Heart left ventricle (tissue), 16 donors: Measurements from ENCODE around the gene PCBP3. TPM values are rescaled to one million over a fixed set of nuclear protein-coding genes. Genes with fewer than 3 reads are reported as not detected.

Source experiments
- ATAC-seq, 4 donors: fragments of 200-7000 bp; cut with Tn5 transposase; one replicate each; pipeline ENCODE4 v1.9.1; 2020 to 2022; ENCODE audit warnings: moderate library complexity in 4 of 4, mild to moderate bottlenecking in 3 of 4, moderate number of reproducible peaks in 1 of 4
- DNase-seq, 5 donors: peaks; one replicate each; pipeline ENCODE4 v3.0.0-alpha.2; 2020
- H3K27ac ChIP-seq, 12 donors: fragments of 200-600 bp; sonication (generic) in 4 of 12; one replicate each; pipeline versions ENCODE4 v1.5.0 to v1.8.0; 2016 to 2022; ENCODE audit warnings: mild to moderate bottlenecking in 2 of 12
- H3K27me3 ChIP-seq, 9 donors: fragments of 200-600 bp; sonication (generic) in 2 of 9; one replicate each; pipeline versions ENCODE4 v1.5.1 to v1.8.0; 2016 to 2022; ENCODE audit warnings: mild to moderate bottlenecking in 3 of 9
- H3K36me3 ChIP-seq, 9 donors: fragments of 200-600 bp; sonication (generic) in 2 of 9; one replicate each; pipeline versions ENCODE4 v1.5.0 to v1.8.0; 2018 to 2022; ENCODE audit warnings: mild to moderate bottlenecking in 2 of 9
- H3K4me1 ChIP-seq, 12 donors: fragments of 200-600 bp; sonication (generic) in 4 of 12; one replicate each; pipeline versions ENCODE4 v1.5.0 to v1.8.0; 2016 to 2022; ENCODE audit warnings: mild to moderate bottlenecking in 3 of 12
- H3K4me3 ChIP-seq, 12 donors: fragments of 200-600 bp; sonication (generic) in 4 of 12; one replicate each; pipeline versions ENCODE4 v1.5.0 to v1.8.0; 2017 to 2022; ENCODE audit warnings: mild to moderate bottlenecking in 9 of 12, moderate library complexity in 4 of 12
- H3K9me3 ChIP-seq, 12 donors: fragments of 200-600 bp; sonication (generic) in 4 of 12; one replicate each; pipeline versions ENCODE4 v1.5.0 to v1.8.0; 2016 to 2022; ENCODE audit warnings: mild to moderate bottlenecking in 1 of 12
- POLR2A ChIP-seq, 2 donors: fragments of 450-650 bp; IDR thresholded peaks; one replicate each; pipeline ENCODE4 v1.6.1; 2017; ENCODE audit warnings: antibody characterized with exemption in 2 of 2, mild to moderate bottlenecking in 2 of 2, moderate library complexity in 2 of 2
- WGBS, 4 donors: extraction: QIAGEN DNeasy Blood & Tissue Kit in 2 of 4; methylation state at CpG; one replicate each; pipeline versions ENCODE4 v1.1.5 to v1.1.7; 2013 to 2018; 5-methylcytosine and 5-hydroxymethylcytosine counted together
- intact Hi-C, 10 donors: fragments of 100-400 bp; cut with DNase I; formaldehyde crosslinking; loops; one replicate each; pipeline versions ENCODE4 v1.11.1 to v1.14.2; 2022
- polyA plus RNA-seq, 2 donors: library from polyadenylated mRNA; stranded (reverse); fragments of 200-250 nt; gene quantifications; one replicate each; pipeline ENCODE4 v1.2.3, GENCODE V29; 2013
- total RNA-seq, 9 donors: library from RNA; depleted of rRNA in 2 of 9; stranded (reverse); fragments of >200 nt in 2 of 9; fragmentation: NEBNext Ultra II Directional in 3 of 9; extraction: Animal tissue kit (Norgen Biotek cat#: 25700) in 3 of 9; gene quantifications; one replicate each; pipeline versions ENCODE4 v1.1.0 to v1.2.4, GENCODE V29; 2016 to 2023
- TF ChIP-seq, protein P1 (sequence below), 12 donors: fragments of 200-600 bp; sonication (generic) in 4 of 12; IDR thresholded peaks; one replicate each; pipeline versions ENCODE4 v1.5.0 to v1.8.0; 2018 to 2022; ENCODE audit warnings: antibody characterized with exemption in 12 of 12, mild to moderate bottlenecking in 5 of 12
- donor health status: ischemic (EF 13 %, LVEDD 7.1; RV severe dilation, severe dysfunction).
- donor health status: healthy with polysubstance abuse.
- donor health status: DM: no; HTN: yes; CAD: no.
- donor health status: DM: no; HTN: no; CAD: no.
- donor health status: ischemic (EF 25% LVEDD 6.9; RV normal size, moderate dysfunction).
- donor health status: ischemic (EF 25% LVEDD 5.7; RV mildly dilated, moderate dysfunction).
- donor health status: healthy.
- donor health status: DM: yes; HTN: yes; CAD: no.
- donor health status: ischemic (EF 35%, LVEDD 5.7; RV mildly dilated, moderate dysfunction).
- donor health status: nonischemic (EF 11% LVEDD 7.7; RV severe dilation, severe dysfunction).
- donor health status: DM: yes; HTN: yes; CAD: no.
- donor health status: PGD.
- donor health status: ischemic (EF 29% LVEDD 5.4; RV normal size, mild dysfunction).
- donor health status: nonischemic (EF 23%, LVEDD 6.1; RV moderate dilation, normal function).

Gene PCBP3
- total and polyA plus RNA-seq, 11 donors: 0.72 to 11.4 (median 2.5) TPM; not detected in 1

DNA sequence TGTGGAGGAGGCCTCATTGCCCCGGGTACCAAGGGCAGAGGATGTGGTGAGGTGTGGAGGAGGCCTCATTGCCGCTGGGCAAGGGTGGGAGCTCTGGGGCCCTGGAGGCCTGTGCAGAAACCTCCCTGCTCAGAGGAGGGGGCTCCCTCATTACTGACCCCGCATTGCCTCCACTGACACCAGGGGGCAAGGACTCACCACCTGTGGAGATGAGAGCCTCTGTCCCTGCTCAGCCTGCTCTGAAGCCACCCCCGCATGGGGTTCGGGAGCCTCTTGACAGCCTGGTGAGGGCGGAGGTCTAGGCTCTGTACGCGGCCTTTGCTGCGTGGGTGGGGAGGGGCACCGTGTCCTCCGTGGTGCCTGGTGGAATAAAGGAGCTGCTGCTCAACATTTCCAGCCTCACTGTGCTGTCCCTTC, 243.1 kb downstream of the PCBP3 start:
- Histone ChIP-seq H3K27me3 (no peaks in the 10 kb centered on the region), H3K9me3 (no peaks in the 10 kb centered on the region), H3K4me3 (no peak overlapping the region), H3K27ac (peak overlapping the region in 11 of 12 donors; percentile 6 to 84 (median 65)), H3K4me1 (peaks cover 0 to 36% (median 16%) of the 10 kb centered on the region in 12 donors), H3K36me3 (no peaks in the 10 kb centered on the region)
- ATAC-seq: peak in 3 of 4 donors; percentile 5 to 11 (median 10)
- no peak for DNase-seq
- 71 to 78% (median 74%) methylated on average over 7 to 11 of the region's 11 CpGs for WGBS, 4 donors
- intact Hi-C loops: no loop called here
- TF ChIP-seq, protein P1, sequence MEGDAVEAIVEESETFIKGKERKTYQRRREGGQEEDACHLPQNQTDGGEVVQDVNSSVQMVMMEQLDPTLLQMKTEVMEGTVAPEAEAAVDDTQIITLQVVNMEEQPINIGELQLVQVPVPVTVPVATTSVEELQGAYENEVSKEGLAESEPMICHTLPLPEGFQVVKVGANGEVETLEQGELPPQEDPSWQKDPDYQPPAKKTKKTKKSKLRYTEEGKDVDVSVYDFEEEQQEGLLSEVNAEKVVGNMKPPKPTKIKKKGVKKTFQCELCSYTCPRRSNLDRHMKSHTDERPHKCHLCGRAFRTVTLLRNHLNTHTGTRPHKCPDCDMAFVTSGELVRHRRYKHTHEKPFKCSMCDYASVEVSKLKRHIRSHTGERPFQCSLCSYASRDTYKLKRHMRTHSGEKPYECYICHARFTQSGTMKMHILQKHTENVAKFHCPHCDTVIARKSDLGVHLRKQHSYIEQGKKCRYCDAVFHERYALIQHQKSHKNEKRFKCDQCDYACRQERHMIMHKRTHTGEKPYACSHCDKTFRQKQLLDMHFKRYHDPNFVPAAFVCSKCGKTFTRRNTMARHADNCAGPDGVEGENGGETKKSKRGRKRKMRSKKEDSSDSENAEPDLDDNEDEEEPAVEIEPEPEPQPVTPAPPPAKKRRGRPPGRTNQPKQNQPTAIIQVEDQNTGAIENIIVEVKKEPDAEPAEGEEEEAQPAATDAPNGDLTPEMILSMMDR (IDR thresholded peaks at IDR 0.05): no peak
- TF ChIP-seq POLR2A (IDR thresholded peaks at IDR 0.05): no peak

DNA sequence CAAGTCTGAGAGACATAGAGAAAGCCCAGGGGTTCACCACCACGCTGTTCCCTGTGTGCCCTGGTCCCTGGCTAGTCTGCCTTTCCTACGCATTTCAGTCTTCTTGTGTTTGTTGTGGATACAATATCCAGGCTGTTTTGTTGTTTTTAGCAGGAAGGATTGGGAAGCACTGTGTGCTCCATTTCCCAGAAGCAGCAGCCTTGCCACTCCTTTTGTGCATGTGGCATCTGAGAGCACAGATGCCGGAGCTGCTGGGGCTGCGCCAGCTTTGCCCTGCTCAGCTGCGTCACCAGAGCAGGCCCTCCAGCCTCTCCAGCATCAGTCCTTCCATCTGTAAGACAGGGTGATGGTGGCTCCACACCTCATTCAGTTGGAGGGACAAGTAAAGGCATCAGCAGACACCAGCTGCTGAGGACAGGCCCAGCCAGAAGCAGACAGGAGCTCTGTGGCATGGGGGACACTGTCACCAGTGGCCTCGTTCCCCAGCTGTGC, 243.6 kb downstream of the PCBP3 start:
- H3K27me3 ChIP-seq: no peaks in the 10 kb centered on the region
- DNase-seq (peak in 3 of 5 donors; percentile 52 to 88 (median 65)), ATAC-seq (peak; percentile 73 to 84 (median 79))
- H3K36me3 ChIP-seq: no peaks in the 10 kb centered on the region
- no peaks in the 10 kb centered on the region for H3K9me3 ChIP-seq
- H3K4me3 ChIP-seq: no peak overlapping the region
- H3K4me1 ChIP-seq: peaks cover 0 to 42% (median 16%) of the 10 kb centered on the region in 12 donors
- TF ChIP-seq, protein P1 (IDR thresholded peaks at IDR 0.05): no peak
- peak in 1 of 2 donors; percentile 15 for TF ChIP-seq POLR2A (IDR thresholded peaks at IDR 0.05)
- H3K27ac ChIP-seq: peak overlapping the region in 11 of 12 donors; percentile 6 to 84 (median 65)
- intact Hi-C loops: no loop called here
- 41 to 64% (median 60%) methylated on average over 5 to 6 of the region's 6 CpGs for WGBS, 4 donors

DNA sequence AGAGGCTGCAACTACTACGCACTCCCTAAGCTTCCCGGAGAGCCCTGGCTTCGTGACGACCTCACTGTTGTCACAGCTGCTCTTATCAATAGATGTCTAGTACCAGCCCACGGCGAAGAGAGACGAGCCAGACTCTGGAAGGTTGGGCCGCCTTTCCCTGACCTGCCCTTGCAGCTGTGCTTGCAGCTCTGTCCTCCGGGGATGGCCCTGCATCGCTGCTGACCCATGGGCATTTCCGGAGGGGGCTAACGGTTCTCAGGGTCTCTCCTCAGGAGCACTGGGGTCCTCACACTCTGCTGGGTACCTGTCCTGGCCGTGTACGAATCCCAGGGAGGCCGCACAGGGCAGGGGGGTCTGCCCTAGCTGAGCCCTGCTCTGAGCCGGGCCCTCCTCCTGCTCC, 244.3 kb downstream of the PCBP3 start:
- no peak overlapping the region for H3K4me3 ChIP-seq
- H3K4me1 ChIP-seq: peaks cover 0 to 47% (median 16%) of the 10 kb centered on the region in 12 donors
- intact Hi-C loops: no loop called here
- ATAC-seq: peak; percentile 39 to 88 (median 82)
- TF ChIP-seq, protein P1 (IDR thresholded peaks at IDR 0.05): no peak
- no peak for TF ChIP-seq POLR2A (IDR thresholded peaks at IDR 0.05)
- H3K27ac ChIP-seq: peak overlapping the region in 9 of 12 donors; percentile 50 to 84 (median 66)
- no peaks in the 10 kb centered on the region for H3K36me3 ChIP-seq
- H3K9me3 ChIP-seq: no peaks in the 10 kb centered on the region
- no peaks in the 10 kb centered on the region for H3K27me3 ChIP-seq
- 22 to 43% (median 40%) methylated on average over 12 to 16 of the region's 16 CpGs for WGBS, 4 donors
- peak; percentile 44 to 88 (median 63) for DNase-seq

DNA sequence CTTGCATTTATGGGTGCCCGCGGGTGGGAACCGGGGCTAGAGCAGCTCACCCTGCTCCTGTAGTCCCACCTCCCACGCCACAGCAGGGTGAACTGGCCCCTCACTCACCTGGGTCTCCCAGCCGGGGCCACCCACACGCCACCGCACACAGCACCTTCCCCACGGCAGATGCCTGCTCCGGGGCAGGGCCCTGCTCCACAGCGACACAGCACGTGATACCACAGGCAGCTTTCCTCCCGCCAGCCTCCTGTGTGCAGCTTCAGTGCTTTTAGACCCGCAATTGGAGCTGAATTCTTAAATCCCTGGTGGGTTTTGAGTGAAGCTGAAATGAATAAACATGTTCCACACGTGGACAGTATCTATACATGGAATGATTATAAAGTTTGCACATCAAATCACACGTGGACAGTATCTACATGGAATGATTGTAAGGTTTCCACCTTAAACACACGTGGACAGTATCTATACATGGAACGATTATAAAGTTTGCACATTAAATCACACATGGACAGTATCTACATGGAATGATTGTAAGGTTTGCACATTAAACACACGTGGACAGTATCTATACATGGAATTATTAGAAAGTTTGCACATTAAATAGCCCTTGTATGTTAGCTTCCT, 245.0 kb downstream of the PCBP3 start:
- peak in 2 of 5 donors; percentile 25 to 27 for DNase-seq

More for the DNA sequence above, 245.0 kb downstream of the PCBP3 start:
- H3K27ac ChIP-seq: peak overlapping the region in 5 of 12 donors; percentile 44 to 84 (median 66)
- H3K36me3 ChIP-seq: no peaks in the 10 kb centered on the region
- peaks cover 0 to 51% (median 18%) of the 10 kb centered on the region in 12 donors for H3K4me1 ChIP-seq
- WGBS, 4 donors: 81 to 87% (median 83%) methylated on average over 18 of the region's 18 CpGs
- intact Hi-C loops: no loop called here
- no peaks in the 10 kb centered on the region for H3K9me3 ChIP-seq
- ATAC-seq: no peak
- no peak overlapping the region for H3K4me3 ChIP-seq
- TF ChIP-seq, protein P1 (IDR thresholded peaks at IDR 0.05): no peak
- TF ChIP-seq POLR2A (IDR thresholded peaks at IDR 0.05): no peak
- H3K27me3 ChIP-seq: no peaks in the 10 kb centered on the region
